T follicular helper cell (primary cell): ENCODE measurements around the gene COL4A6.

Source experiments
- DNase-seq: peaks from one replicate; pipeline ENCODE4 v3.0.0-alpha.2; 2020; ENCODE audit warnings: low read depth

COL4A6 gene

DNA sequence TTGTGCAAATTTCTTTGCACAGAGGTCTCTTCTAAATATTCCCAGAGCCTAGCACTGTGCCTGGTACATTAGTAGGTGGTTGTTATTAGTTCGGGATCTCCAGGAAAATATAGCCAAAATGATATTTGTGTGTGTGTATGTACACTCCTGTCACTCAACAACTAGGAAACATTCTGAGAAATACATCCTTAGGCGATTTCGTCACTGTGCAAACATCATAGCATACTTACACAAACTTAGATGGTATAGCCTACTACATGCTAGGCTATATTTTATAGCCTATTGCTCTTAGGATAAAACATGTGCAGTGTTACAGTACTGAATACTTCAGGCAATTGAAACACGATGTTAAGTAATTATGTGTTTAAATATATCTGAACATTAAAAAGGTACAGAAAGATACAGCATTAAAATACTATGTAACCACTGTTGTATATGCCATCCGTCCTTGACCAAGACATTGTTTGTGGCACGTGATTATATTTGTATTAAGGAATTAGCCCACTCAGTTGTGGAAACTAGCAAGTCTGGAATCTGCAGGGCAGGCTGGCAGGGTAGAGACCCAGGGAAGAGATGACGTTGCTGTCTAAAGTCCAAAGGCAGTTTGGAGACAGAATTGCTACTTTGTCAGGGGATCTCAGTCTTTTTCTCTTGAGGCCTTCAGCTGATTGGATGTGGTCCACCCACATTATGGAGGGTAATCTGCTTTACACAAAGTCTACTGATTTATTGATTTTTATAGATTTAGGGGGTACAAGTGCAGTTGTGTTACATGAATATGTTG, 106.9 kb downstream of the COL4A6 start:
- no peak for DNase-seq

DNA sequence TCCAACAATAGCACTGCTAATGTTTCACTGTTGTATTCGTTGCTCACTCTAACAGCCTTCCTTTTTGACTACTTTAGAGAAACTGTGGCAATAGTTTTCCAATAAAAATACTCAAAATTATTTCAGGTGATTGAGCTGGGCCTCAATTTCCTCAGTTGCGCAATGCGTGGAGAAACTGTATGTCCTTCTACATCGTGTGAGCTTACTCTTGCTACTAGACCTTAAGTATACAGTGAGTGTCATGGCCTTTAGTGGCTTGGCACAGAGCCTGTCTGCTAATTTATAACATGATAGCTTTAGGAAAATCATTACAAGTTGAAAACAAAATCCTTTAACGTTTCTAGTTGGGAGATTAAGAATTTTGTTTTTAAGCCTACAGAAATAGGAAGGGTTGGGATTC, 114.5 kb downstream of the COL4A6 start:
- DNase-seq, result no peak

DNA sequence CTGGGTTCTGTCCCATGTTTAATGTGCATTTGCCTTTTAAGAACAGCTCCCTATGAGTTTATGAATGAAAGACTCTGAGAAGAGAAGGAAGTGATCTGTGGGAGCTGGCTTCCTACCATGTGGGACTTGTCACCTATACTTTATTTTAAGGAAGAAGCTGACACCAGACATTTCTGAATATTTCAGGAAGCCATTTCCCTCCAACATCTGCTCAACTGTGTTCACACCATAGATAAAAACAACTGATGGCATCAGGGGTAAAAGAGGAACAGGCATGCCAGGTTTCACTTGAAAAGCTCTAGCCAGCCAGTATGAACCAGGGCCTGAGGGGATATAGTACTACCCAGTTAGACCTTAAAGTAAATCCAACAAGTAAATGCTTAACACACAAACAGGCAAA, 116.0 kb downstream of the COL4A6 start:
- no peak for DNase-seq

DNA sequence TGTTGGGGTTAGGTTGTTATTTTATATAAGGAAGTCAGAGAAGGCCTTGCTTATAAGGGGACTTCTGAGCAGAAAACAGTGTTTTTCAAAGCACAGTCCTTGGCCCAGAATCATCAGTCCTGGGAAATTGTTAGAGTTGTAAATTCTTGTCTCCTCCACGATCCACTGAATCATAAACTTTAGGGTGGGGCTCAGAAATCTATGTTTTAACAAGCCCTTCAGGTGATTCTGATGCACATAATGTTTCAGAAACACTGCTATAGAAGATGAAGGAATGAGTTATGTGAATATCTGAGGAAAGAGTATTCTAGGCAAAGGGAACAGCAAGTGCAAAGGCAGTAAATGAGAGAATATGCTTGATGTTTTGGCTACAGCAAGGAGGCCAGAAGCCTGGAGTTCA, 121.8 kb downstream of the COL4A6 start:
- DNase-seq, result no peak

DNA sequence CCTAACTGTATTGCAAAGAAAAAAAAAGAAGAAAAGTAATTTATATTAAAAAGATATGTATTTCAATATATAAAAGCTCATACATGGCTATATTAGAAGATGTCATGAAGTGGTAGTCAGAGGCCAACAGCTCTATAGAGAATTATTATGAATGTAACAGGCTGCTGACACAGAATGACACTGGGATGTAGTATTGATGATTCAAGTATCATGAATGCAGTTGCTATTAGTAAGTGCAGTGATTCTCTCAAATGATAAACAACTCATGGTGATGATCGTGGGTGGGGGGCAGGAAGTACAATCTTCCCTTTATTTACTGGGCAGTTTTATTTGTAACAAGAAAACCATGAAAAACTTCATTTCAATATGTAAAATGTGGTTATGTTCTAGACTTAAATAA, 124.6 kb downstream of the COL4A6 start:
- no peak for DNase-seq

DNA sequence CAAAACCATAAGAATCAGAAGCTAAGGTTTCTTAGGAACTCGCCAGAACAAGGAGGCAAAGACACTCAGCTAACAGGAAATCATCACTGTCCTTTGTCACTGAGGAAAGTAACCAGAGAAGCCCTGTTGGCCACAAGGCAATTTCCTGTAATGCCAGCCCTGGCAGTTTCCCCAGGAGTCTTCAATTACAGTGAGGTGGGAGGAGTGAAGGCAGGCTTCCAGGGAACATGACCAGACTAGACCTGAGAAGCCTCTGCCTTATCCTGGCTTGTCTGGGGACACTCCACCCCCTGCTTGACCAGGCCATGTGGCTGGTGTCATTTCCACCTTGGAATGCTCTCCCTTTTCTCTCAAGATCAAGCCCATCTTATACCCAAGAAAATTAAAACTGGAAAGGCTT, 125.3 kb downstream of the COL4A6 start:
- DNase-seq, result no peak

DNA sequence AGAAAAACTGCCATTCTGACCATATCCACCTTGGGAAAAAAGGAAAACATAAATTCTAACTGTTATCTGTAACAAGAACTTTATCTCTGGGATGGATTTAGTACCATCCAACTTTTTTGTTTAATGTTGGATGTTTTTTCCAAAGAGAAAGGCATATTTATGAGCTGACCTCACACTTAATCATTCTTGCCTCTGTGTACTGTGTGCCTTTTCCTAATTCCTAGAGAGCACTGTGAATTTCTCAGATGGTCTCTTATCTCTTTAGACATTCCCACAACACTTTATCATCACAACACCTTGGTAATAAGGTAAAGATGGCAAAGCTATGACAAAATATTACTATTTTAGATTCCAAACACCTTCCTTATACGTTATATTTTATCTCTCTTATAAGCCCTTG, 126.2 kb downstream of the COL4A6 start:
- DNase-seq, result no peak

DNA sequence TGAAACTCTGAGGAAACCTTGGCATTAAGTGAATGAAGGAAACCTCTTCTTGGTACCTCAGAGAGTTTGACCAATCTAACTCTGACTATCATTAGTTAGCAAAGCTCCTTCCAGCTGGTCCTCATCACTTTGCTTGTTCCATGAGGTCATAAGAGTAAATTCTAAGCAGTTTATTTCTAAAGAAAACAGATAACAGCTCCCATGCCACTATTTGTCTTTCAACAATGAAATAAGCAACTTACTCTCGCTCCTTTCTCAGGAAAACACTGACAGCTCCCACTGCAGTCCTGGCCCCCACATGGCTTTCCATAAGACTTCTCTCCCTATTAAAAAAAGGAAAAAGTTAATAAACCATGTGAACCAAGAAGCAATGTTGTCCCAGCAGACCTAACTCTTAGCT, 127.7 kb downstream of the COL4A6 start:
- DNase-seq, result no peak

DNA sequence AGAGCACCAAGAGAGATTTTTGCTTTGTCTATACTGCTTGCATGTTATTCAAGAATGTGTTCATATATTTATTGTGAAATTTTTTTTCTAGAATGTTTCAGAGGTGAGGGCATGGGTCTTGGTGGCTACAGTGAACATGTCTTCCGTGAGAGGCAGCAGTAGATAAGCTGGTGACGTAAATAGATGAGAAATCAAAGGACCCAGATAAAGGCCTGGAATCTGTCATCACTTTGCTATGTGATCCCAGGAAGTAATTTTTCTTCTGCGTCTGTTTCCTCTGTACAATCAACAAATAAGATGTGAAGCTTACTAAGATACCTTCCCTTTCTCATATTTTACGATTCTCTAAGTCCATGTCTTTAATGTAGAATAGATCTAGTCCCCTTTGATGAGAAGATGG, 129.1 kb downstream of the COL4A6 start:
- no peak for DNase-seq

DNA sequence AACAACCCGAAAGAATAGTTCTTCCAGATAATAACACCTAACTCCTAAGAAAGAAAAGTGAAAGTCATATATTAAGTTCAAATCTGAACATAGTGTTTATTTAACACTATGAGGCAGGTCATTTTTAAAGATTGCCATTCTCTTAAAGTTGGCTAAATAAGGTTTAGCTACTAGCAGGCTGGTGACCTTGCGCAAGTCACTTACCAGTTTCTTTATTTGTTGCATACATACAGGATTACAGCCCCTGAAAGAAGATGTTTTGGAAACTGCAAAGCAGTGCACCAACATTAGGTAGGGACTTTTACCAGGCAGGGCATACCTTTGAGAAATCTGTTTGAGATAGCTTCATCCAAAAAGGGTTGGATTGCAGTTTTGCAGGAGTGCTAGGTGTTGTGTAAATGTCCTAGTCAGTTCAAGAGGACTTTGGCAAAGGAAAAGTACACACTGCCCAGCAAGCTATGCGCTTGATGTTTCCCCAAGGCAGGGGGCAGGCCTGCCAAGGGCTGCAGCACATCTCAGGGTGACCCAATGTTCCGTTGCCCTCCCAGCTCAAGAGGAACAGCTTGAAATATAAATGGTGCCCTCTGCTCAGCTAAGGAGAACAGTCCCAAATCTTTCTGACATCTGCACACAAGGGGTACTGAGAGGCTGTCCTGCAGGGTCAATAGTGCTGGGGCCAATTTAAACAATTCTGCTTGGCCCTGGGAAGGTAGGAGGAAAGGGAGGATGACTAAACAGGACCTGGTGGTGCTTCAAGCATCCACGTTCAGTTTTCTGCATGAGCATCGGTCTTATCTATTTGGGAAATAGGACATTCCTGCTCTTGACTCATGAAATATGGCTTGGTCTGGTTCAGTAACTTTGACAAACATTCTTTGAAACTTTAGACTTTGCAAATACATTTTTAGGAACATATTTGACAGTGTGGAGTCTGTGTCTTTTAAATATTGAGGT, 130.8 kb downstream of the COL4A6 start:
- DNase-seq, result no peak

DNA sequence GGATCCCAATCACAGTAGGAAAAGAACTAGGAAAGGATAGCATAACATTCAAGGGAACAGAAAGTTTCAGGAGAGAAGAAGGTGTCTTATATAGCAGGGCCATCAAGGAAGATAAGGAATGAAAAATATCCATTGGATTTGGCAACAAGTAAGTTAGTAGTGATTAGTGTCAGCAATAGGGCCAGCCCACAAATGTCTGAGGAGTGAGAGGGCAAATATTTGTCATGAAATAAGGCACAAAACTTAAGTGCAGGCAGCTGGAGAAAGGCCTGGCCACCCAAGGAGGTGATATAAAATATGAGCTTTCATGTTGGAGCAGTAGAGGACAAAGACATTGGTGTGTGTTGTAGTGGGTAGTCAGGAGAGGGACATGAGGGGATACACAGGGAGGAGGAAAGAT, 132.1 kb downstream of the COL4A6 start:
- no peak for DNase-seq

DNA sequence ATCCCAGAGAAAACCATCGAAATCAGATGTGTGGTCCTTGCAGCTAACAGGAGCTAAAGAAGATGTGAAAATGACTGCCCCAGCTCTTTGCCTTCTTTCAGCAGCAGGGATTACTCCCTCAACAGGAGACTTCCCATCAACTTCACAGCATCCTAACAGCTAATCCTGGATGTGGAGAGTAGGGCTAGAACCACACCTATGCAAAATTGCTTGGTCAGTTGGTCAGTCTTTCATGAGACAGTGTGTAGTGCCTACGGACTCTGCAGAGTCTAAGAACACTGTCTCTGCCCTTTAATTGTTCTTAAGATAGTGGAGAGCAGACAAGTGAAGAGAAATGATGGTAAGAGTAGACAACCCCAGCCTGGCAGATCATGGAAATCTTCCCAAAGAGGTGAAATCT, 133.5 kb downstream of the COL4A6 start:
- DNase-seq, result no peak

DNA sequence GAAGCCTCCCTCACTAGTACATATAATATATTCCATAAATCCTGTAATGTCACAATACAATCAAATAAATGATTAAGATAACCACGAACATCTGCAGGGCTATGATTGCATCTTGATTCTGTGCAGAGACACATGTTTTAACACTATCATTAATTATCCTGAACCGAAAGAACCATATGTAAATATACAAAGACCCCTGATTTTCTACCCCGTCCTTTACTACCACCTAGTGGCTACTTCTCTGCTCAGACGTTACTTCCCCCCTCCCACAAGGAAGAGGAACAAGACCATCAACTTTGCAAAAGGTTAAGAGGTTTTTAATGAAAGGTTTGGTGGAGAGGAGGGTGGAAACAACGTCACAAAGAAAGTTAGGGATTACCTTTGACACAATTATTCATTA, 134.0 kb downstream of the COL4A6 start:
- no peak for DNase-seq

DNA sequence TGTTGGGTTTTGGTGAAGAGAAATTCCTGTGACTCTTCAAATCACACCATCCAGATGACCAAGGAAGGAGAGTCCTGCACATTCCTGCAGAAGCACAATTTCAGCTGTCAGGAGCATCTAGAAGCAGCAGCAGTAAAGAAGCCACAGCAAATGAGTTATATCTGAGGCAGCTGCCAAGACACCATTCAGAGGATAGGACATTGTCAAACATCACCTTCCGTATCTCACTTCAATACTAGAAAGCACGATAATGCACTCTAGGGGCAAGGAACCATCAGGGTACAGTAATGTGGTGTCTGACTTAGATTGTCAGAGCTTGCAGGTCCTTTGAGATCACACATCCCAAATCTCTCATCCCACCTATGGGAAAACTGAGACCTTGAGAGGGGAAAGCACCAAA, 134.5 kb downstream of the COL4A6 start:
- DNase-seq, result no peak

DNA sequence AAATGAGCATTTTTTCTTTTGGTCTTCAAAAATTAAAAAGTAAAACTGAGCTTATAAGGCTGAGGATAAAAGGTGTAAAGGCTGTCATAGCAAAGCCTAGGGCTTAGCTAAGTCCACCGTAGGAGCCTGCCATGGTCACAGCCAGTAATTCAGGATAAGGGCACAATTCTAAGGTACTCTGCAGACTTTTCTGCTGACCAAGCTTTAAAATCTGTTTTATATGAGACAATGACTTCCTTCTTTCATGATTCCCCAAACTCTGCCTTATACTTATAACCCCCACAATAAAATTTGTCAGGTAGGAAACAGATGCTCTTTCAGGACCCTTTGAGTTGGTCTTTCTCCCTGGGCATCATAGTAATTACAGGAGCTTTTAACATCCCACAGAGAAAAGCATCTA, 138.5 kb downstream of the COL4A6 start:
- DNase-seq, result no peak

DNA sequence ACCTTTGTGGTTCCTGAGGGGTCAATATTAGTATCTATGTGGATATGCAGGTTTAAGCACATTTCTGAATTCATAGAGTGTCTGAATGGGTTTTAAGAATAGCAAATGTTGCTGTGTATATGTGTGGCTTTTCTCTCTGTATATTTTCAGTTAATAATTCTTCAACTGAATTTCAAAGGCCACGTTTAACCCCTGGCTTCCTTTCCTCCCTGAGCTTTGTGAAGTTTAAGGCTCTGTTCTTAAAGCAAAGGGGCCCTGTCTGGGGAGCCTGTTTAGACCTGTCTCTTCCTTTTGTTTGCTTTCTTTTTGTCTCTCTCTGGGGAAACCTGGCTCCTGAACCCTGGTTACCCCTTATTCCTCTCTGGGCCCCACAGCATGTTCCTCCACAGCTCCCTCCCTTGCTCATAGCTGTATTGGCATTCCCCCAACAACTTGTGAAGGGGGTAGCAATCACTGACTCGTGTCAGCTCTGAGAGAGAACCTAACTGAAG, 139.1 kb downstream of the COL4A6 start:
- no peak for DNase-seq

DNA sequence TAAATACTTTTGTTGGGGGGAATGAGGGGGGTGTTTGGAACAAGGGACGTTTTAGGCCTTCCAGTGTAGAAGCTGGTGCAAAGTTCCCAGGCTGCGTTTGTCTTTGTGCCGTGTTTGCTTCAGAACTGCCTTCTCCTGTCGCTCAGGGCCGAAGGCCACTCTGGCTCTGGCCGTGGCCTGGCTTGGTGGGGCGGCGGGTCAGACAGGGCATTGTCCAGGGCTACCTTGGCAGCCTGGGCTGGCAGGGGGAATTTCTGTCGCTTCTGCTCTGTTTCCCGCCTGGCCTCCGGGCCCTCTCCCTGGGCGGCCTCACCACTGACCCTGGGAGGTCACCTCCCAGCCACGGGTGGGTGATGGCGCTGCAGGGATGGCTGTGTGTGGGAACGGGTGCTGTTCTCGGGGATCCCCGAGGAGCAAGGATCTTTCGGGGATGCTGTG, 140.0 kb downstream of the COL4A6 start:
- DNase-seq, result no peak

DNA sequence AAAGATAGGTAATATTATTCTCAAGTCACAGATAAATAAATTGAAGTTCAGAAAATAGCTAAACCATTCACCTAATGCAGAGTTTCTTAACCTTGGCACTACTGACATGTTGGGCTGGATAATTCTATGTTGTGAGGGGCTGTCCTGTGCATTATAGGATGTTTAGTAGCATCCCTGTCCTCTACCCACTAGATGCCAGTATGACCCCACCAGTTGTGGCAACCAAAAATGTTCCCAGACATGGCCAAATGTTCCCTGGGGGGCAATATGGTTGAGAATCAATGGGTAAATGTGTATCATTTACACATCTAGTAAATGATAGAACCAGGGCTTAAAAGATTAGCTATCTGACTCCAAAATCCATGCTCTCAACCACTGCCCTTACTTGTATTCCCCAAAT, 140.9 kb downstream of the COL4A6 start:
- no peak for DNase-seq

DNA sequence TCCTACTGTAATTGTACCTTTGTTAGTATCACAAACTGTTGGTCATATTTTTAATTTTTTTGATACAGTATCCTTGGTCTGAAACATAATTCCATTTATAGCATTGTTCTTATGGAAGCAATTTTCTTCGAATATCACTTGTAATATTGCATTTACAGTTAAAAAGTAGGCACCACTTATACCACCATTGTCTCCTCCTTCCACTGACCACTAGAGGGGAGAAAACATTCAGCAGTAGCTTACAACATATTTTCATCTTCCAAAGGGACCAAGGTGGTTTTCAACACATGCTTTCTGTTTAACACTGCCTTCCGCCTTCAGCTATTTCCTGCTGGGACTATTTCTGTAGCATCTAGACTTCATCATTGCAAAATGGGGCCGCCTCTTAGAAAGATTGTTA, 146.2 kb downstream of the COL4A6 start:
- no peak for DNase-seq

DNA sequence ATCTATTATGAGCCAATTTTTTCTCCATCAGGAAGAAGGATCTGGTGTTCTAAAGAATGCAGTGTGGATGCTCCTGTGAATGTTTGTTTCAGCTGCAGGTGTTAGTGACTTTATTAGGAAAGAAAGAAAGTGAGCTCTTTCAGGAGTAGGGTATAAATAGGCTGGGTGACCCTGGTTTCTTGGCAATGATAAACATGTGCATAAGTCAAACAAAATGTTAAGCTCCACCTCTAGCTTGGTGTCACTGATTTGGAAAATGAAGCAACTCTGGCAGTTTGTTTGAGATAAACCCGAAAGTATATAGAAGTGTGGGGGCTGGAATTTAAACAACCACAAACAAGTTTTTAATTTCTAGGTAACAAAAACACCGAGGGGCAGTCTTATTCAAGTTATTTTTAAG, 152.3 kb downstream of the COL4A6 start:
- DNase-seq, result no peak

DNA sequence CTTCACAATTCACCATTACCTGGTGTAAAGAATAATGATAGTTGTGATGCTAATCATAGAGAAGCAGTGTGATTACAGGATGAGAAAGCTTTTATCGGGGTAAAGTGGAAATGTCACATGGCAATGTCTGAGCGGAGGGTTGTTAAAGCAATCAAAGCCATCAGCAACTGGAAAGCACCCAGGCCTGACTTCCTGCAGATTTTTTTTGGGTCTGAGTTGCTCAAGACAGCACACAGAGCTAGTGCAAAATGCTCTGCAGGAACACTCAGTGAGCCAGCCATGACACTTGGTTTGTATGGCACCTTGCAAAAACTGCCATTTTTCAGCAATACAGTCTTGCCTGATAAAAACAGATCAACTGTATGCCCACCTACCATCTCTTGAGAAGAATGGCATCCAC, 152.9 kb downstream of the COL4A6 start:
- no peak for DNase-seq

DNA sequence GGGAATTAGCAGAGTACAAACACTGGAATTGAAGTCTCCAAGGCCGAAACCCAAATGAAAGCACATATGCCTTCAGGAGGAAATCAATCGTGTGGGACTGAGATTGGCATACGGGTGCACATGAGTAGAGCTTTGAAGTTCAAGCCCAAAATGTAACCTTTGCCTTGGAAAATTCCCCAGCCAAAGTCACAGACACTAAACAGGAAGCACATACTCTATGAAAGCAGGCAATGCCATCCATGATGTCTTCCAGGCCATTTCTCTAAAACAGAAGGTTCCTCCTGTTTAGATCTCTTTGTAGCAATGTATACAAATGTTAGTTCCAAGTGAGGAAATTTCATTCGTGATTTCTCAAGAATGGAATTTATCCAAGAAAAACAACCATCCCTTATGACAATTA, 162.5 kb downstream of the COL4A6 start:
- DNase-seq, result no peak

DNA sequence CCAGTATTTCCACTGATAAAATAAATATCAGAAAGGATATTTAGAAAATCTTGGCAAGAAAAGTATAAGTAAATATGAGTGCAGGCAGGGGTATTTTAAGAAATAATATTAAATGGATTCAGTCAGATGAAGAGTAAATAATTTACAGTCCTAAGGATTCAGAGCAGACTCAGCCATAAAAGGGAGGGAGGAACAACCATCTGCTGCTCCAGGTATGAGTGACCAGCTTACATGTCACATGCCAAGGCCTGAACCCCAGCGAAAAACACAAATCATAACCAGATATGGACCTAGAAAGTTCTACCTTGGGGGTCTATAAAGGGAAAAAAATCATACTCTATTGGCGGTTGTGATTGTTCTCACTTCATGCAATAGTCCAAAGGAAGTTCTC, 166.8 kb downstream of the COL4A6 start:
- no peak for DNase-seq
